Ascending aorta (tissue), 2 donors: ENCODE measurements around the gene GH1. TPM values are rescaled to one million over a fixed set of nuclear protein-coding genes. Genes with fewer than 3 reads are reported as not detected.
A peak's percentile ranks its signal among the peaks of the same experiment; 100 is the strongest.

Source experiments
- DNase-seq, 2 donors: peaks; one replicate each; pipeline ENCODE4 v3.0.0-alpha.2; 2019; ENCODE audit warnings: low spot score in 2 of 2
- H3K27ac ChIP-seq, 2 donors: fragments of 200-600 bp; sonication (generic); one replicate each; pipeline ENCODE4 v1.5.1; 2016 to 2017; ENCODE audit warnings: mild to moderate bottlenecking in 1 of 2
- H3K27me3 ChIP-seq: fragments of 200-600 bp; sonication (generic); one replicate; pipeline ENCODE4 v1.5.1; 2017
- H3K36me3 ChIP-seq, 2 donors: fragments of 200-600 bp; sonication (generic); one replicate each; pipeline ENCODE4 v1.5.1; 2016
- H3K4me1 ChIP-seq, 2 donors: fragments of 200-600 bp; sonication (generic); one replicate each; pipeline ENCODE4 v1.5.1; 2016 to 2017; ENCODE audit warnings: mild to moderate bottlenecking in 1 of 2
- H3K4me3 ChIP-seq, 2 donors: fragments of 200-600 bp; sonication (generic); one replicate each; pipeline ENCODE4 v1.5.1; 2016 to 2017; ENCODE audit warnings: mild to moderate bottlenecking in 1 of 2
- H3K9me3 ChIP-seq, 2 donors: fragments of 200-600 bp; sonication (generic); one replicate each; pipeline ENCODE4 v1.5.1; 2016
- CTCF ChIP-seq, 3 experiments: fragments of 200-600 bp in 2 of 3; fragments of 450-650 bp in 1 of 3; sonication (generic) in 2 of 3; IDR thresholded peaks; one replicate each; pipeline ENCODE4 v1.5.1; 2016 to 2019; ENCODE audit warnings: antibody characterized with exemption in 3 of 3, mild to moderate bottlenecking in 1 of 3, moderate library complexity in 1 of 3
- intact Hi-C: fragments of 100-400 bp; cut with DNase I; formaldehyde crosslinking; loops from one replicate; pipeline ENCODE4 v1.15.1; 2023
- total RNA-seq: library from RNA; depleted of rRNA; stranded (reverse); fragments of >200 nt; gene quantifications from one replicate; pipeline ENCODE4 v1.1.0, GENCODE V29; 2016

The GH1 gene
- total RNA-seq, 1 donor from 2014 or later, result not detected

- TF ChIP-seq CTCF (IDR thresholded peaks at IDR 0.05), result peak; percentile 31 to 59 (median 55)
- no peaks in the 10 kb centered on the region for H3K36me3 ChIP-seq
- no peak overlapping the region for H3K27ac ChIP-seq
- H3K27me3 ChIP-seq, result no peaks in the 10 kb centered on the region
- intact Hi-C loops, result no loop called here
- H3K4me1 ChIP-seq, result no peaks in the 10 kb centered on the region
- no peak overlapping the region for H3K4me3 ChIP-seq
- no peak for DNase-seq
- H3K9me3 ChIP-seq, result no peaks in the 10 kb centered on the region
Measured at GRCh38 chr17:63946440-63947363, 28.1 kb upstream of the GH1 start.

- Histone ChIP-seq H3K9me3 (no peaks in the 10 kb centered on the region), H3K4me3 (no peak overlapping the region), H3K4me1 (no peaks in the 10 kb centered on the region), H3K27me3 (no peaks in the 10 kb centered on the region), H3K36me3 (no peaks in the 10 kb centered on the region), H3K27ac (no peak overlapping the region)
- TF ChIP-seq CTCF (IDR thresholded peaks at IDR 0.05), result no peak
- no peak for DNase-seq
- intact Hi-C loops, result no loop called here
Measured at GRCh38 chr17:63945784-63946439, 27.3 kb upstream of the GH1 start.

- H3K4me3 ChIP-seq, result no peak overlapping the region
- H3K36me3 ChIP-seq, result no peaks in the 10 kb centered on the region
- intact Hi-C loops, result no loop called here
- no peak overlapping the region for H3K27ac ChIP-seq
- no peaks in the 10 kb centered on the region for H3K9me3 ChIP-seq
- TF ChIP-seq CTCF (IDR thresholded peaks at IDR 0.05), result no peak
- no peaks in the 10 kb centered on the region for H3K4me1 ChIP-seq
- no peaks in the 10 kb centered on the region for H3K27me3 ChIP-seq
- DNase-seq, result no peak
Measured at GRCh38 chr17:63944736-63945499, 26.3 kb upstream of the GH1 start.

GRCh38 chr17:63943745-63944144 lies 25.1 kb upstream of the GH1 start:
- no peaks in the 10 kb centered on the region for H3K9me3 ChIP-seq
- H3K4me3 ChIP-seq, result no peak overlapping the region
- no peaks in the 10 kb centered on the region for H3K4me1 ChIP-seq
- TF ChIP-seq CTCF (IDR thresholded peaks at IDR 0.05), result no peak
- H3K36me3 ChIP-seq, result no peaks in the 10 kb centered on the region
- H3K27ac ChIP-seq, result no peak overlapping the region
- H3K27me3 ChIP-seq, result no peaks in the 10 kb centered on the region
- DNase-seq, result no peak
- intact Hi-C loops, result no loop called here

GRCh38 chr17:63942309-63942985 lies 23.8 kb upstream of the GH1 start:
- Histone ChIP-seq H3K27me3 (no peaks in the 10 kb centered on the region), H3K4me1 (no peaks in the 10 kb centered on the region), H3K36me3 (no peaks in the 10 kb centered on the region), H3K27ac (no peak overlapping the region), H3K9me3 (no peaks in the 10 kb centered on the region), H3K4me3 (no peak overlapping the region)
- TF ChIP-seq CTCF (IDR thresholded peaks at IDR 0.05), result no peak
- intact Hi-C loops, result no loop called here
- no peak for DNase-seq
